ENCODE results near the gene PRKAR2B.

GRCh38 chr7:107045195-107045960, 873 bp downstream of the PRKAR2B start:
- TF ChIP-seq, protein P1, sequence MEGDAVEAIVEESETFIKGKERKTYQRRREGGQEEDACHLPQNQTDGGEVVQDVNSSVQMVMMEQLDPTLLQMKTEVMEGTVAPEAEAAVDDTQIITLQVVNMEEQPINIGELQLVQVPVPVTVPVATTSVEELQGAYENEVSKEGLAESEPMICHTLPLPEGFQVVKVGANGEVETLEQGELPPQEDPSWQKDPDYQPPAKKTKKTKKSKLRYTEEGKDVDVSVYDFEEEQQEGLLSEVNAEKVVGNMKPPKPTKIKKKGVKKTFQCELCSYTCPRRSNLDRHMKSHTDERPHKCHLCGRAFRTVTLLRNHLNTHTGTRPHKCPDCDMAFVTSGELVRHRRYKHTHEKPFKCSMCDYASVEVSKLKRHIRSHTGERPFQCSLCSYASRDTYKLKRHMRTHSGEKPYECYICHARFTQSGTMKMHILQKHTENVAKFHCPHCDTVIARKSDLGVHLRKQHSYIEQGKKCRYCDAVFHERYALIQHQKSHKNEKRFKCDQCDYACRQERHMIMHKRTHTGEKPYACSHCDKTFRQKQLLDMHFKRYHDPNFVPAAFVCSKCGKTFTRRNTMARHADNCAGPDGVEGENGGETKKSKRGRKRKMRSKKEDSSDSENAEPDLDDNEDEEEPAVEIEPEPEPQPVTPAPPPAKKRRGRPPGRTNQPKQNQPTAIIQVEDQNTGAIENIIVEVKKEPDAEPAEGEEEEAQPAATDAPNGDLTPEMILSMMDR (IDR thresholded peaks at IDR 0.05) = no peak
- TF ChIP-seq POLR2A (IDR thresholded peaks at IDR 0.05) = no peak

Data from Peyer's patch (tissue), 4 donors.